ENCODE data around the gene ADK. TPM values are rescaled to one million over a fixed set of nuclear protein-coding genes. Genes with fewer than 3 reads are reported as not detected.

ADK gene
- total and polyA plus RNA-seq, 2 of the 4 experiments (the other 2 are of a cell fraction): 30.6 to 40.9 TPM

DNA sequence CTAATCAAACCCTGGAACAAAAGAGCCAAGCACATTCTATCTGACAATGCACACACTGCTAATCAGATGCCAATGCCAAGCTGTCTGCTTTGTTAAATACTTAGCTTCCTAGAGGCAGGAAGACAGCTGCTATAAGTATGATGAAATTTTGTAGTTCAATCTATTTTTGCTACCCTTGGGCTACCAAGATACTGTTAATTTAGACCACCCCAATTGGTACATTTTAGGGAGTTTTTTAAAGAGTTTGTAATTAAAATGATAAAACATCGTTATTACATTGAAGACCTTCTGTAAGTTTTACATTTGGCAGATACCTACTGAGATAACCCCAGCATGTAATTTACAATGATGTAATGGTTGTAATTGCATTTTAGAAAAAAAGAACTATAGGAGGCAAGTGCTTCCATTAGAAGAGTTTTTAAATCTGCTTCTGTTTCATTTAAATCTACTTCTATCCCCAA is 268.5 kb downstream of the ADK start:
- TF ChIP-seq RAD21 (IDR thresholded peaks at IDR 0.05; ENCODE audit: low read length) (no peak), CEBPB (IDR thresholded peaks at IDR 0.05; ENCODE audit: low read depth, low read length) (no peak), MXI1 (IDR thresholded peaks at IDR 0.05; ENCODE audit: borderline replicate concordance, low read depth, low read length) (no peak), NFE2L2 (IDR thresholded peaks at IDR 0.05; ENCODE audit: low read depth, low read length) (no peak)
- TF ChIP-seq, protein P1, sequence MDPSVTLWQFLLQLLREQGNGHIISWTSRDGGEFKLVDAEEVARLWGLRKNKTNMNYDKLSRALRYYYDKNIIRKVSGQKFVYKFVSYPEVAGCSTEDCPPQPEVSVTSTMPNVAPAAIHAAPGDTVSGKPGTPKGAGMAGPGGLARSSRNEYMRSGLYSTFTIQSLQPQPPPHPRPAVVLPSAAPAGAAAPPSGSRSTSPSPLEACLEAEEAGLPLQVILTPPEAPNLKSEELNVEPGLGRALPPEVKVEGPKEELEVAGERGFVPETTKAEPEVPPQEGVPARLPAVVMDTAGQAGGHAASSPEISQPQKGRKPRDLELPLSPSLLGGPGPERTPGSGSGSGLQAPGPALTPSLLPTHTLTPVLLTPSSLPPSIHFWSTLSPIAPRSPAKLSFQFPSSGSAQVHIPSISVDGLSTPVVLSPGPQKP (IDR thresholded peaks at IDR 0.05; ENCODE audit: borderline replicate concordance, low read depth, low read length): no peak
- H3K4me3 ChIP-seq (ENCODE audit: insufficient read depth, low read depth, low read length): no peak overlapping the region
- BruUV-seq (replicated peaks): no TSS peak
- DNase-seq (no peak), ATAC-seq (ENCODE audit: low read depth) (no peak)
- in situ Hi-C loops (cut with MboI; ENCODE audit: low sequenced_read_pairs) (no loop called here), intact Hi-C loops (cut with micrococcal nuclease) (no loop called here), dilution Hi-C loops (cut with HindIII; ENCODE audit: low sequenced_read_pairs, unreplicated experiment) (no loop called here)
- ChIA-PET POLR2A (ENCODE audit: unreplicated experiment) (no interaction called here), CTCF (interaction anchor here (0.7 to 1.9 kb wide), 5 partner anchors 9 to 816 kb away, joined by 3 to 5 read pairs (median 4); partner anchors contain the start of gene COMTD1)
- no peaks in the 10 kb centered on the region for H4K20me1 ChIP-seq (ENCODE audit: insufficient read depth, low read length)
- H3K18ac ChIP-seq (ENCODE audit: low read depth, low read length): peak overlapping the region; percentile 13; the same call in 1 of the 2 replicates
- H3K27me3 ChIP-seq (ENCODE audit: control insufficient read depth, insufficient read depth, low read length): no peaks in the 10 kb centered on the region
- H2AK5ac ChIP-seq (ENCODE audit: low read depth, low read length): no peak overlapping the region
- no peak overlapping the region for H3K4me2 ChIP-seq (ENCODE audit: low read depth, low read length)
- no peaks in the 10 kb centered on the region for H3K36me3 ChIP-seq (ENCODE audit: control insufficient read depth, insufficient read depth, low read length)
- peaks cover 2% of the 10 kb centered on the region; the same call in 1 of the 2 replicates for H3K9me3 ChIP-seq (ENCODE audit: control insufficient read depth, insufficient read depth, low read length)
- no peak overlapping the region; the same call in 2 of the 3 replicates for H2BK15ac ChIP-seq (ENCODE audit: low read depth, low read length)
- H2AFZ ChIP-seq (replicated peaks; ENCODE audit: low read length, poor library complexity): no peak overlapping the region
- H4K5ac ChIP-seq (ENCODE audit: low read depth, low read length): peak overlapping the region; percentile 17; the same call in 1 of the 2 replicates
- no peak overlapping the region for H2BK120ac ChIP-seq (ENCODE audit: low read depth, low read length)
- no peak overlapping the region for H3K4ac ChIP-seq (ENCODE audit: low read depth, low read length)
- H3K9ac ChIP-seq (ENCODE audit: low read depth, low read length): no peak overlapping the region
- H3K23ac ChIP-seq (ENCODE audit: low read depth, low read length): no peak overlapping the region
- no peak overlapping the region for H3K27ac ChIP-seq (ENCODE audit: insufficient read depth, low read length)
- no peak overlapping the region for H2BK5ac ChIP-seq (ENCODE audit: low read depth, low read length, poor library complexity, severe bottlenecking)
- whole genome bisulfite sequencing, 2 experiments (ENCODE audit: extremely low coverage in 2 of 2, insufficient read length in 1 of 2): no CpG with 5 or more reads among the region's 1 CpG
- H2AK9ac ChIP-seq (replicated peaks; ENCODE audit: low read depth, low read length, poor library complexity): no peak overlapping the region
- H3K4me1 ChIP-seq (ENCODE audit: control insufficient read depth, insufficient read depth, low read length): no peaks in the 10 kb centered on the region; the same call in 1 of the 2 replicates
- H3K9me1 ChIP-seq (ENCODE audit: insufficient read depth, low read length): peaks cover 4% of the 10 kb centered on the region; the same call in 1 of the 2 replicates
- no peak overlapping the region for H4K91ac ChIP-seq (ENCODE audit: insufficient read depth, low read depth, low read length)
- no peak overlapping the region for H2BK20ac ChIP-seq (ENCODE audit: low read depth, low read length)
- no peak overlapping the region for H4K8ac ChIP-seq (ENCODE audit: low read depth in 2 of 2, low read length in 2 of 2)
- no peak overlapping the region for H3K14ac ChIP-seq (replicated peaks; ENCODE audit: low read depth, low read length)
- peaks cover 7 to 14% of the 10 kb centered on the region in 2 experiments; a peak in 2 of 4 replicates for H3K79me1 ChIP-seq (ENCODE audit: low read depth in 1 of 2, low read length in 2 of 2)
- no peak overlapping the region for H3K56ac ChIP-seq (ENCODE audit: extremely low read depth, insufficient read depth, low read length)

Data from IMR-90 (cell line).